Liver (tissue), 3 donors: ENCODE results near the gene COL15A1.

Experiments
- CTCF ChIP-seq: fragments of 150-350 bp; IDR thresholded peaks from 2 replicates; pipeline ENCODE4 v1.5.1; 2017; ENCODE audit warnings: improper control_type of control experiment, low read depth, low read length; ENCODE audit not compliant: missing input control
- EGR1 ChIP-seq, 2 donors: IDR thresholded peaks; 2 replicates each; pipeline ENCODE4 v1.6.1; 2016 to 2018; ENCODE audit warnings: antibody characterized with exemption in 2 of 2, low read depth in 2 of 2
- RAD21 ChIP-seq, 2 donors: IDR thresholded peaks; 2 replicates each; pipeline ENCODE4 v1.6.1; 2016; ENCODE audit warnings: antibody characterized with exemption in 2 of 2, mild to moderate bottlenecking in 2 of 2
- ZBTB33 ChIP-seq: IDR thresholded peaks from 2 replicates; pipeline ENCODE4 v1.6.1; 2016; ENCODE audit warnings: antibody characterized with exemption
- donor health status: healthy.
- donor health status: healthy.

GRCh38 chr9:99069075-99069474 lies 125.4 kb downstream of the COL15A1 start:
- TF ChIP-seq RAD21 (IDR thresholded peaks at IDR 0.05) (no peak), CTCF (no peak), EGR1 (IDR thresholded peaks at IDR 0.05; ENCODE audit: low read depth in 2 of 2) (no peak), ZBTB33 (no peak)
